ENCODE measurements around the gene GUCA1A. TPM values are rescaled to one million over a fixed set of nuclear protein-coding genes. Genes with fewer than 3 reads are reported as not detected.
A peak's percentile ranks its signal among the peaks of the same experiment; 100 is the strongest.
"Not testable (repeated sequence)": the region's sequence is repeated elsewhere in the genome, so short reads cannot be mapped to it uniquely, and the experiment has no call there.

GUCA1A gene
- total RNA-seq, 1 experiment from 2014 or later: not detected

GRCh38 chr6:42163981-42164380 is 9.2 kb upstream of the GUCA1A start:
- Mint-ChIP-seq H3K27me3 (ENCODE audit: unreplicated experiment) (no peaks in the 10 kb centered on the region), H3K4me1 (ENCODE audit: low read depth, unreplicated experiment) (peaks cover 11% of the 10 kb centered on the region), H3K4me3 (ENCODE audit: low read depth, unreplicated experiment) (no peak overlapping the region), H3K27ac (ENCODE audit: unreplicated experiment) (no peak overlapping the region), H3K9me3 (ENCODE audit: low read depth, unreplicated experiment) (no peaks in the 10 kb centered on the region), H3K36me3 (ENCODE audit: insufficient read depth, unreplicated experiment) (peaks cover 12% of the 10 kb centered on the region)
- intact Hi-C loops (cut with micrococcal nuclease; ENCODE audit: unreplicated experiment): no loop called here
- CTCF ChIA-PET: interaction anchor here (0.5 to 1.9 kb wide), 8 partner anchors 8 to 383 kb away, joined by 3 to 6 read pairs (median 4); partner anchors contain the start of genes C6orf132 and PRICKLE4
- no peak for TF ChIP-seq CTCF (IDR thresholded peaks at IDR 0.05; ENCODE audit: unreplicated experiment)
- no peak for DNase-seq
- BruUV-seq (replicated peaks): no TSS peak

GRCh38 chr6:42165016-42165415 is 8.1 kb upstream of the GUCA1A start:
- BruUV-seq (replicated peaks): no TSS peak
- intact Hi-C loops (cut with micrococcal nuclease; ENCODE audit: unreplicated experiment): no loop called here
- DNase-seq: no peak
- Mint-ChIP-seq H3K9me3 (ENCODE audit: low read depth, unreplicated experiment) (no peaks in the 10 kb centered on the region), H3K4me3 (ENCODE audit: low read depth, unreplicated experiment) (no peak overlapping the region), H3K36me3 (ENCODE audit: insufficient read depth, unreplicated experiment) (peaks cover 12% of the 10 kb centered on the region), H3K27me3 (ENCODE audit: unreplicated experiment) (no peaks in the 10 kb centered on the region), H3K27ac (ENCODE audit: unreplicated experiment) (no peak overlapping the region), H3K4me1 (ENCODE audit: low read depth, unreplicated experiment) (peaks cover 11% of the 10 kb centered on the region)
- TF ChIP-seq CTCF (IDR thresholded peaks at IDR 0.05; ENCODE audit: unreplicated experiment): no peak
- CTCF ChIA-PET: interaction anchor here (1.1 to 1.9 kb wide), 3 partner anchors 14 to 80 kb away, joined by 3 to 6 read pairs (median 6); no protein-coding TSS in a partner anchor

GRCh38 chr6:42166444-42167141 is 6.6 kb upstream of the GUCA1A start:
- peak overlapping the region; percentile 54 for H3K27ac Mint-ChIP-seq (ENCODE audit: unreplicated experiment)
- H3K9me3 Mint-ChIP-seq (ENCODE audit: low read depth, unreplicated experiment): no peaks in the 10 kb centered on the region
- intact Hi-C loops (cut with micrococcal nuclease; ENCODE audit: unreplicated experiment): loop anchor here (1.0 to 2.0 kb wide), 3 partner anchors 48 to 91 kb away; no protein-coding TSS in a partner anchor
- peak; percentile 94 for TF ChIP-seq CTCF (IDR thresholded peaks at IDR 0.05; ENCODE audit: unreplicated experiment)
- peaks cover 12% of the 10 kb centered on the region for H3K36me3 Mint-ChIP-seq (ENCODE audit: insufficient read depth, unreplicated experiment)
- peak; percentile 90 for DNase-seq
- no peaks in the 10 kb centered on the region for H3K27me3 Mint-ChIP-seq (ENCODE audit: unreplicated experiment)
- no TSS peak for BruUV-seq (replicated peaks)
- CTCF ChIA-PET: interaction anchor here (0.6 to 1.6 kb wide), 7 partner anchors 29 to 381 kb away, joined by 3 to 7 read pairs (median 4); no protein-coding TSS in a partner anchor
- no peak overlapping the region for H3K4me3 Mint-ChIP-seq (ENCODE audit: low read depth, unreplicated experiment)
- H3K4me1 Mint-ChIP-seq (ENCODE audit: low read depth, unreplicated experiment): peaks cover 11% of the 10 kb centered on the region

- no peak for DNase-seq
- Mint-ChIP-seq H3K27me3 (ENCODE audit: unreplicated experiment) (no peaks in the 10 kb centered on the region), H3K36me3 (ENCODE audit: insufficient read depth, unreplicated experiment) (peaks cover 12% of the 10 kb centered on the region), H3K4me1 (ENCODE audit: low read depth, unreplicated experiment) (peaks cover 11% of the 10 kb centered on the region), H3K27ac (ENCODE audit: unreplicated experiment) (no peak overlapping the region), H3K4me3 (ENCODE audit: low read depth, unreplicated experiment) (no peak overlapping the region), H3K9me3 (ENCODE audit: low read depth, unreplicated experiment) (no peaks in the 10 kb centered on the region)
- no TSS peak for BruUV-seq (replicated peaks)
- TF ChIP-seq CTCF (IDR thresholded peaks at IDR 0.05; ENCODE audit: unreplicated experiment): no peak
- CTCF ChIA-PET: interaction anchor here (0.6 to 1.5 kb wide), 6 partner anchors 46 to 649 kb away, joined by 3 to 5 read pairs (median 4); no protein-coding TSS in a partner anchor
- intact Hi-C loops (cut with micrococcal nuclease; ENCODE audit: unreplicated experiment): no loop called here
Measured at GRCh38 chr6:42168650-42169049, 4.5 kb upstream of the GUCA1A start.

GRCh38 chr6:42169780-42170179 is 3.4 kb upstream of the GUCA1A start:
- H3K27me3 Mint-ChIP-seq (ENCODE audit: unreplicated experiment); DNase-seq; BruUV-seq (replicated peaks); intact Hi-C loops (cut with micrococcal nuclease; ENCODE audit: unreplicated experiment); H3K9me3 Mint-ChIP-seq (ENCODE audit: low read depth, unreplicated experiment); H3K27ac Mint-ChIP-seq (ENCODE audit: unreplicated experiment); H3K4me3 Mint-ChIP-seq (ENCODE audit: low read depth, unreplicated experiment): not testable (repeated sequence)
- Mint-ChIP-seq H3K4me1 (ENCODE audit: low read depth, unreplicated experiment) (peaks cover 11% of the 10 kb centered on the region), H3K36me3 (ENCODE audit: insufficient read depth, unreplicated experiment) (peaks cover 12% of the 10 kb centered on the region)
- CTCF ChIA-PET: interaction anchor here (0.6 to 1.5 kb wide), 3 partner anchors 58 to 557 kb away, joined by 3 to 5 read pairs (median 4); no protein-coding TSS in a partner anchor

Measured in Calu3 (cell line).